Thymus (tissue), 11 donors: Measurements from ENCODE around the gene FBXL12. TPM values are rescaled to one million over a fixed set of nuclear protein-coding genes. Genes with fewer than 3 reads are reported as not detected.
"Not testable (repeated sequence)": the region's sequence is repeated elsewhere in the genome, so short reads cannot be mapped to it uniquely, and the experiment has no call there.

ENCODE experiments used
- DNase-seq, 9 donors: peaks; one replicate each; pipeline ENCODE4 v3.0.0-alpha.2; 2013; ENCODE audit warnings: low spot score in 9 of 9, low read depth in 6 of 9, missing footprints in 1 of 9
- H3K27ac ChIP-seq, 2 donors: one replicate each; pipeline ENCODE4 v1.5.1; 2013; ENCODE audit warnings: control low read depth in 1 of 2, low read depth in 1 of 2, low read length in 1 of 2, mild to moderate bottlenecking in 1 of 2, moderate library complexity in 1 of 2
- H3K27me3 ChIP-seq, 2 donors: one replicate each; pipeline ENCODE4 v1.5.1; 2013; ENCODE audit warnings: low read length in 1 of 2; ENCODE audit not compliant: control insufficient read depth in 2 of 2, insufficient read depth in 1 of 2
- H3K36me3 ChIP-seq, 2 donors: one replicate each; pipeline ENCODE4 v1.5.1; 2013; ENCODE audit warnings: low read length in 1 of 2, mild to moderate bottlenecking in 1 of 2, moderate library complexity in 1 of 2; ENCODE audit not compliant: control insufficient read depth in 2 of 2, insufficient read depth in 2 of 2
- H3K4me1 ChIP-seq, 2 donors: one replicate each; pipeline ENCODE4 v1.5.1; 2013; ENCODE audit warnings: low read length in 2 of 2; ENCODE audit not compliant: control insufficient read depth in 2 of 2, insufficient read depth in 2 of 2
- H3K4me3 ChIP-seq, 2 donors: one replicate each; pipeline ENCODE4 v1.5.1; 2013; ENCODE audit warnings: low read length in 2 of 2, control low read depth in 1 of 2, mild to moderate bottlenecking in 1 of 2
- H3K9me3 ChIP-seq, 2 donors: one replicate each; pipeline ENCODE4 v1.5.1; 2013; ENCODE audit warnings: low read length in 1 of 2, mild to moderate bottlenecking in 1 of 2; ENCODE audit not compliant: control insufficient read depth in 2 of 2, insufficient read depth in 1 of 2
- whole genome bisulfite sequencing: extraction: QIAGEN DNeasy Blood & Tissue Kit; methylation state at CpG from one replicate; pipeline ENCODE4 v1.1.7; 2013; 5-methylcytosine and 5-hydroxymethylcytosine counted together
- polyA plus RNA-seq: library from polyadenylated mRNA; stranded (reverse); fragments of 200-250 nt; gene quantifications from one replicate; pipeline ENCODE4 v1.2.3, GENCODE V29; 2013
- total RNA-seq: library from RNA; stranded (reverse); fragments of 120-200 nt; gene quantifications from one replicate; pipeline ENCODE4 v1.2.4, GENCODE V29; 2013
- donor health status: healthy.

Gene FBXL12
- total and polyA plus RNA-seq, 2 donors, result 28.4 to 40.1 TPM

GRCh38 chr19:9848060-9848459 is 29.2 kb upstream of the FBXL12 start:
- Histone ChIP-seq H3K9me3 (peaks cover 0 to 9% of the 10 kb centered on the region in 2 donors), H3K36me3 (peaks cover 72 to 96% of the 10 kb centered on the region in 2 donors), H3K4me1 (peaks cover 15 to 20% of the 10 kb centered on the region in 2 donors), H3K27ac (peak overlapping the region in 1 of 2 donors; percentile 15), H3K4me3 (no peak overlapping the region), H3K27me3 (no peaks in the 10 kb centered on the region)
- WGBS, result 94% methylated on average over 4 of the region's 4 CpGs
- peak in 3 of 9 donors; percentile 43 to 56 (median 47) for DNase-seq

DNA sequence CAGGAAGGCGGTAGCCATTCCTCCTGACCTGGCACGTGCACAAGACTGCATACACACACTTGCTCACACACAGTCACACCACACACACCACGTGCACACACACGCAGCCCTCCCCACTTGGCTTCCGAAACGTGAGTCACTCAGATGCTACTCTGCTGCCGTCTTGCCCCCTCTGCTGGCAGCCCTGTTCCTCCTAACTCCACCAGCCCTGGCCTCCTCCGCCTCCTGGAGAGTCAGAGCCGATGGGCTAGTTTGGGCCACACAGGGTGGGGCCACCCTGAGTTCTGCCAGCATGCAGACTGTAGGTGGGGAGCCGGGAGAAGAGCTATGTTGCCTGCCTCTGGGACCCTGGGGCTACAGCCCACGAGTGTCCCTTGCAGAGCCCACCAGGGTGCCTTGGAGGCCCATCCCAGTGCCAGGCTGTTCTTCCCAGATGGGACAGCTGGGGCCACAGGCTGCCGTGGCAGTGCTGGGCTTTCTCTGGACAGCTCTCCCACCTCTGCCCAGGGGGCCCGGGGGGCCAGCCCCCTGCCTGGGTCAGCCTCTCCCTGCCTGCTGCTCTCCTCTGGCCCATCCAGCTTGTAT is 28.3 kb upstream of the FBXL12 start:
- peak in 1 of 9 donors; percentile 46 for DNase-seq
- peaks cover 81 to 99% of the 10 kb centered on the region in 2 donors for H3K36me3 ChIP-seq
- peaks cover 0 to 11% of the 10 kb centered on the region in 2 donors for H3K9me3 ChIP-seq
- WGBS, result 95% methylated on average over 13 of the region's 13 CpGs
- H3K4me1 ChIP-seq, result peaks cover 15 to 20% of the 10 kb centered on the region in 2 donors
- H3K27me3 ChIP-seq, result no peaks in the 10 kb centered on the region
- peak overlapping the region in 1 of 2 donors; percentile 20 for H3K27ac ChIP-seq
- H3K4me3 ChIP-seq, result no peak overlapping the region

- peak overlapping the region in 1 of 2 donors; percentile 20 for H3K27ac ChIP-seq
- not testable (repeated sequence) for H3K27me3 ChIP-seq, H3K4me3 ChIP-seq, DNase-seq
- peaks cover 91 to 100% of the 10 kb centered on the region in 2 donors for H3K36me3 ChIP-seq
- H3K4me1 ChIP-seq, result peaks cover 15 to 18% of the 10 kb centered on the region in 2 donors
- H3K9me3 ChIP-seq, result peaks cover 0 to 11% of the 10 kb centered on the region in 2 donors
- WGBS, result 98% methylated on average over 12 of the region's 12 CpGs
These were observed 24.9 kb upstream of the FBXL12 start for GRCh38 chr19:9843626-9844273.

- H3K4me1 ChIP-seq, result peaks cover 10 to 13% of the 10 kb centered on the region in 2 donors
- no peaks in the 10 kb centered on the region for H3K27me3 ChIP-seq
- 98% methylated on average over 9 of the region's 9 CpGs for WGBS
- peaks cover 94 to 100% of the 10 kb centered on the region in 2 donors for H3K36me3 ChIP-seq
- no peak overlapping the region for H3K27ac ChIP-seq
- peaks cover 0 to 11% of the 10 kb centered on the region in 2 donors for H3K9me3 ChIP-seq
- no peak overlapping the region for H3K4me3 ChIP-seq
- DNase-seq, result no peak
These were observed 24.2 kb upstream of the FBXL12 start for GRCh38 chr19:9842834-9843625.

- no peak for DNase-seq
- H3K4me1 ChIP-seq, result peaks cover 5 to 14% of the 10 kb centered on the region in 2 donors
- peaks cover 0 to 11% of the 10 kb centered on the region in 2 donors for H3K9me3 ChIP-seq
- H3K27ac ChIP-seq, result no peak overlapping the region
- H3K36me3 ChIP-seq, result peaks cover 66% of the 10 kb centered on the region in 2 donors
- WGBS, result 98% methylated on average over 1 of the region's 1 CpG
- no peak overlapping the region for H3K4me3 ChIP-seq
- H3K27me3 ChIP-seq, result no peaks in the 10 kb centered on the region
These were observed 20.5 kb upstream of the FBXL12 start for GRCh38 chr19:9839415-9839814.

- peaks cover 0 to 4% of the 10 kb centered on the region in 2 donors for H3K9me3 ChIP-seq
- H3K36me3 ChIP-seq, result peaks cover 55% of the 10 kb centered on the region in 2 donors
- no peak for DNase-seq
- over 99% methylated on average over 15 of the region's 15 CpGs for WGBS
- no peak overlapping the region for H3K27ac ChIP-seq
- H3K4me3 ChIP-seq, result no peak overlapping the region
- peaks cover 5 to 16% of the 10 kb centered on the region in 2 donors for H3K4me1 ChIP-seq
- no peaks in the 10 kb centered on the region for H3K27me3 ChIP-seq
These were observed 19.4 kb upstream of the FBXL12 start for GRCh38 chr19:9838324-9838723.

- Histone ChIP-seq H3K4me1 (peaks cover 5 to 16% of the 10 kb centered on the region in 2 donors), H3K9me3 (no peaks in the 10 kb centered on the region), H3K4me3 (peak overlapping the region; percentile 74 to 83), H3K27me3 (no peaks in the 10 kb centered on the region), H3K36me3 (peaks cover 32% of the 10 kb centered on the region in 2 donors), H3K27ac (no peak overlapping the region)
- DNase-seq, result no peak
- WGBS, result 23% methylated on average over 5 of the region's 5 CpGs
These were observed 17.1 kb upstream of the FBXL12 start for GRCh38 chr19:9836021-9836420.

GRCh38 chr19:9835507-9835949 is 16.6 kb upstream of the FBXL12 start:
- Histone ChIP-seq H3K27ac (no peak overlapping the region), H3K9me3 (no peaks in the 10 kb centered on the region), H3K27me3 (no peaks in the 10 kb centered on the region), H3K36me3 (peaks cover 29% of the 10 kb centered on the region in 2 donors), H3K4me1 (peaks cover 5 to 16% of the 10 kb centered on the region in 2 donors), H3K4me3 (peak overlapping the region; percentile 74 to 83)
- WGBS, result 4% methylated on average over 28 of the region's 28 CpGs
- DNase-seq, result no peak
